ENCODE data around the gene TBC1D1.

TBC1D1 gene

DNA sequence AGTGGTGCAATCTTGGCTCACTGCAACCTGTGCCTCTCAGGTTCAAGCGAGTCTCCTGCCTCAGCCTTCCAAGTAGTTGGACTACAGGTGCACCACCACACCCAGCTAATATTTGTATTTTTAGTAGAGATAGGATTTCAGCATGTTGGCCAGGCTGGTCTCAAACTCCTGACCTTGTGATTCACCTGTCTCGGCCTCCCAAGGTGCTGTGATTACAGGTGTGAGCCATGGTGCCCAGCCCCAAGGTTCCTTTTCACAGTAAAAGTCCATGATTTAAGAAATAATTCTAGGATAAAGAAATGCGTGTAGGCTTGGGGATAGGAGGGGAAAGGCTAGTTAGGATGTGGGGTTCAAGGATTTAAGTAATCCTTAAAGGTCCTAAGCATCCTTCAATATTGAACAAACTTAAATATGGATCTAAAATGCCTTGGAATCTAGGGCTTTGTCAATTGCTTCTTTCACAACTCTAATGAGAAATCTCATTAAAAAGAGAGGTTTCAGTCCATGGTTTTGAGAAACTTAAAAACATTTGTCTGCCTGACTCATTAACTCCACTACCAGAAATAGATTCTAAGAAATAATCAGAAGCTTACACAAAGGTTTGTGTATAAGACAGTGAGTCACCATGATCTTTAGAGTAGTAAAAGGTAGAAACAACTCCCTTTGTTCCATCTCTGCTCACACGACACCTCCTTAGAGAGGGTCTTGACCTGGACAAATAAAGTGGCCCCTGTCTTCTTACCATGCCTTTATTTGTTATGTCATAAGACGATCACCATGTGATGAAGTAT is 272.5 kb downstream of the TBC1D1 start:
- no peak for DNase-seq (ENCODE audit: insufficient read length, low spot score)
- no peak for FAIRE-seq
- TF ChIP-seq POLR2A (IDR thresholded peaks at IDR 0.05; ENCODE audit: low read depth, low read length) = no peak

DNA sequence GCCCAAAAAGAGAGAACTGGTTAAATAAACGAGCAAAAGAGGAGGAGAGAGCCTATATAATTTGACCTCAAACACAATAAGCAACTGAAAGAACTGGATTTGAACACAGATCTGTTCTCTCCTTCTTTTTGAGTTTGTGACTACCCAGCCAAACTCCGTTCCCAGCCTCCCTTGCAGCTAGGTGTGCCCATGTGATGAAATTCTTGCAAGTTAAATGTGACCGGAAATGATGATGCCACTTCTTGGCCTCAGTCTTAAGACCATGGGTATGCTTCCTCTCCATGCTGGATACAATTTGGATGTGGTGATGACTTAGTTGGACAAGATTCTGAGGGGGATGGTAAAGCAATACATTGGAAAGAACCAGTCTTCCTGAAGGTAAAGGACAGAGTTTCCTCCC is 273.5 kb downstream of the TBC1D1 start:
- FAIRE-seq = no peak
- TF ChIP-seq POLR2A (IDR thresholded peaks at IDR 0.05; ENCODE audit: low read depth, low read length) = no peak
- DNase-seq (ENCODE audit: insufficient read length, low spot score) = no peak

DNA sequence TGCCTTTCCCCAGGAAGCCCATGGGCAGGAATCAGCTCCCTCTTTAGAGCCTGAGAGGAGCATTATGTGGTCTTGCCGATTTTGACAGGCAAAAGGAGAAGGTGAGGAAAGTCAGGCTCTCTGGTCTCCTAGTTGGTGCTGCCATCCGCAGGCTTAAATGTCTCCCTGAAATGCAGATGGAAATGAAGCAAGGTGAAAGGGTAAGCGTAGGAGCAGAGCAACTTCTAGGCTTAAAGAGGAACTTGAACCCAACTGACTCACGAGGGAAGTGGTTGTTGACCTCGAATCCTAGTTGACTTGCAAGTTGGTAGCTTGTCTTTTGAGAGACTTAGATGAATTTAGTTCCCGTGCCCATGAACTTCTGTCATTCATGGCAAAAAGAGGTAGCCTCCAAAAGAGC is 275.2 kb downstream of the TBC1D1 start:
- TF ChIP-seq POLR2A (IDR thresholded peaks at IDR 0.05; ENCODE audit: low read depth, low read length) = no peak
- DNase-seq (ENCODE audit: insufficient read length, low spot score) = no peak
- no peak for FAIRE-seq

DNA sequence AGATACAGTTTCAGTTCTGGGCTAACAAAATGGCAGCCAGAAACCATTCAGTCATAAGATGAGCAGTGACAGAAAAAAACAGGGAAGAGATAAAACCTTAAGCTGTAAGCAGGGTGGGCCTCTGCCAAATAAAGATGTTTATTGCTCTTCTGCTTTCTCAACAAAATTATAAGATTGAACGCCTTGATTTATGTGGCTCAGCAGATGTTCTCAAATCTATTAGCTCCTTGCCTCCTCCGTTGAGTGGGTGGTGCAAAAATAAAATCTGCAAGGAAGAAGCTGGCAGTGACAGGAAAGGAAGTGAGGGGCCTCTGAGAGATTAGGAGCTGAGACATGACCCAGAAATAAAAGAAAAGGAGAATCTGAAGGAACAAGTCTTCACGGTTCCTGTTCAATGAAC is 275.9 kb downstream of the TBC1D1 start:
- no peak for TF ChIP-seq POLR2A (IDR thresholded peaks at IDR 0.05; ENCODE audit: low read depth, low read length)
- no peak for DNase-seq (ENCODE audit: insufficient read length, low spot score)
- FAIRE-seq = no peak

DNA sequence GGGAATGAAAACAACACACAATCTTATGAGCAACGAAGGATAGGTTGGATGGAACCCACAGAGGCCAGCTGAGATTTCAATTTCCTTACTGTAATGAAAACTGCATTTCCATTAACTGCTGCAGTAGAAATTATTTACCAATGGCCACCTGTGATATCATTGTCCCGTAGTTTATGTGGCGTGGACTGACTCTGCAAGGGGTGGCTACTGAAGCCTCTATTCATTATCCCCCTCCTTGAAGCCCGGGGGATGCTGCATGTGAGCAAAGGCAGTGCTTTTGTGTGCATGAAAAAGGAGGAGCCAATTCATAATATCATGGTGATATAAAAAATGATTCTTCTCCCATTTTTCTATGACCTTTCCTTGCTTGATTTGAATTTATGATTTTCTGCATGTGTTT is 277.1 kb downstream of the TBC1D1 start:
- TF ChIP-seq POLR2A (IDR thresholded peaks at IDR 0.05; ENCODE audit: low read depth, low read length) = no peak
- DNase-seq (ENCODE audit: insufficient read length, low spot score) = no peak
- FAIRE-seq = no peak

DNA sequence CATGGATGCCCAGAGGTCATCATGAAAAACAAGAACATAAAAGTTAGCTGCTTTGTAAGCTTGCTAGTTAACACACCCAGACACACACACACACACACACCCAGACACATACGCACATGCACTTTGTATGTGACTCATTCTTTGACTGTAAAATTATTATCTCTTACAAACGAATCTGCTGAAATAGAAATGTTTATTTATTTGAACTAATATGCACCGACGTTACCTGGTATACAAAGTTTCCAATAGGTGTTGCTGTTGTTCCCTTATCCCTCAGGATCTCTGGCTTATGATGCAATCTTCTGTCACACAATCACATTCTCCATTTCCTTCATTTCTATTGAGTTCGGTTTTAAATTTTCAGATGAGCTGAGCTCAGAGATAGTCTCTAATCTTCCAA is 278.6 kb downstream of the TBC1D1 start:
- TF ChIP-seq POLR2A (IDR thresholded peaks at IDR 0.05; ENCODE audit: low read depth, low read length) = no peak
- no peak for FAIRE-seq
- no peak for DNase-seq (ENCODE audit: insufficient read length, low spot score)

DNA sequence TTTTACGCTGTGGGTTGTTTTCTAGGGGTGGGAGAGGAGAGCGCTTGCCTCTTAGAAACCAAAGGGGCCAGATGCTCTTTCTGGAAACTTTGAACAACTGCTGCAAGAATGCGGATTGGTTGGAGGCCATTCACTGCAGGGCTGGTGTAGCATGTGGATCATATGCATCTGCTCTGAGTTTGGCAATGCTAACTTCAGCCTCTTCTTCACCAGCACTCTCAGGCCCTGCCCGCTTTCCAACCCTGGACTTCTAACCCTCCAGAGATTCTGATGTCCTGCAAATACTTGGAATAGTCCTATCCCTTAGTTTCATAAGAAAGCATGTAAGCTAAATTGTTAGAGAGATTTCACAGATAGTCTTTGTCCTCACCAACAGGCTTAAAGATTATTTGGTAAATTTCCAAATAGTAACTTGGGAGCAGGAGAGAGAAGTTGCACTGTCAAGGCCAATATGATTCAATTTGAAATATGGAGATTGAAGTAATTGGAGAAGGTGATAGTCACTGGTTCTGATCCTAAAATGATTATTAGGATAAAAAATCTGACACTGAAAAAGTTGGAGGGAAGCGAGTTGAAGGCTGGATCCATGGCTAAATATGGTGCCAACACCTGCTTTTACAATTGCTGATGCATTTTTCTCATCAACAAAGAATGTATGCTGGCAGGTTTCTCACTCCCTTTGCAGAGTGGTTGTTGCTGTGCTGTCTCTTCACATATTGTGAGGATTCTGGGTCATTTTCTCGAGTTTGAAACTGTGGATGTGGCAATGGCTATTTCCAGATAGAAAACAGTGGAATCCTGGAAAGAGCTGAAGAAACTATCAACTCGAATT is 279.7 kb downstream of the TBC1D1 start:
- no peak for TF ChIP-seq POLR2A (IDR thresholded peaks at IDR 0.05; ENCODE audit: low read depth, low read length)
- no peak for FAIRE-seq
- DNase-seq (ENCODE audit: insufficient read length, low spot score) = no peak

DNA sequence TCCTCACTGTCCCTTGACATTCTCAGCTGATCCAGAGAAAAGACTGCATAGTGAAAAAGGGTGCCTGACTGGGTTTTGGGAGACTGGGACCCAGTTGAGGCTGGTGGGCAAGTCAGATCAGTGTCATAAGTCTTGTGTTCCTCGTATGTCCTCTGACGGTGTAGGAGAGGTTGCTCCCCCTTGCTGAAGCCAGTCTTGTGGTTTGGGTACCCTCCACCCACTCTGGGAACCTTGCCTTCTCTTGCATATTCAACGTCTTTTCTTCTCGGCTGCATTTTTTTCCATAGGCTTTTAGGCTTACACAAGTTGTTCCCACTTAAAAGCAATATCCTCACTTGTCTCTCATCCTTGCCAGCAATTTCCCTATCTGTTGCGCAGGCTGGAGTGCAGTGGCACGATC is 281.2 kb downstream of the TBC1D1 start:
- FAIRE-seq = no peak
- DNase-seq (ENCODE audit: insufficient read length, low spot score) = no peak
- no peak for TF ChIP-seq POLR2A (IDR thresholded peaks at IDR 0.05; ENCODE audit: low read depth, low read length)

DNA sequence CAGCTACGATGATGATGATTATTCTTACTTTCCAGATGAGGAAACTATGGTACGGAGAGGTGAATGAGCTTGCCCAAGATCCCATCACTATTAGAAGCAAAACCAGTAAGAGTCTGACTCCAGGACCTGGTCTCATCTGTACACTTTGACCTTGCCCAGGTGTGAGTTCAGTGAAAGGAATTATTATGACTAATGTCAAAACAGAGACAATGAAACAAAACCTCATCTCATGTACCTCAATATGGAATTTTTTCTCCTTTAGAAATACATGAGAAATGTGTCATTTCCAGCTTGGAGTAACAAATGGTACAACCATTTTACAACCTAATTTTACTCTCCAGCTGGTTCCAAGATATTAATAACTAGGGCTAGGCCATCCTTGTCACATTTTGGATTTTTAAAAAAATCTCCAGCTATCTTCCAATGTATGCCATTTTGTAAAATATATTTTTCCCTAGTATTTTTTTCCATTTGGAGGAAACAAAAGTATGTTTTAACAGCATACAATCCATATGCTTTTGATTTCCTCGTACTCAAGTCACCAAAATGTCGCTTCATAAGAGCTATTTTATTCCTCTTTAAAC is 283.1 kb downstream of the TBC1D1 start:
- TF ChIP-seq POLR2A (IDR thresholded peaks at IDR 0.05; ENCODE audit: low read depth, low read length) = no peak
- DNase-seq (ENCODE audit: insufficient read length, low spot score) = no peak
- FAIRE-seq = no peak

DNA sequence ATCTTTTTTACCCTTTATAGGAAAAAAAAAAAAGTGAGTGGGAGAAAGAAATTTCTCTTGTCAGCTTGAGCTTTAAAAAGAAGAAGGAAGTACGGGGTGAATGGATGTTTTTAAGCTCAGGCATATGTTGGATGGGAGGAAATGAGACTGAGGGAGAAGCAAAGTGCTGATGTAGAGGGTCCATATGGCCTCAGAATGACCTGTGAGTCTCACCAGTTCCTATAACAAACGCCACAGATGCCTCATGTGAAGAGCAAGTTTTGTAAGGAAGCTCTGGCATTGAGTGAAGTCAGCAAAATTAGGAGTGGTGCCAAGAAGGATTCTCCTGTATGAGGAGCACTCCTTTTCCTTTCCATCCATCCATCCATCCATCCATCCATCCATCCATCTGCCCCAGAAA is 283.9 kb downstream of the TBC1D1 start:
- FAIRE-seq = no peak
- TF ChIP-seq POLR2A (IDR thresholded peaks at IDR 0.05; ENCODE audit: low read depth, low read length) = no peak
- no peak for DNase-seq (ENCODE audit: insufficient read length, low spot score)

DNA sequence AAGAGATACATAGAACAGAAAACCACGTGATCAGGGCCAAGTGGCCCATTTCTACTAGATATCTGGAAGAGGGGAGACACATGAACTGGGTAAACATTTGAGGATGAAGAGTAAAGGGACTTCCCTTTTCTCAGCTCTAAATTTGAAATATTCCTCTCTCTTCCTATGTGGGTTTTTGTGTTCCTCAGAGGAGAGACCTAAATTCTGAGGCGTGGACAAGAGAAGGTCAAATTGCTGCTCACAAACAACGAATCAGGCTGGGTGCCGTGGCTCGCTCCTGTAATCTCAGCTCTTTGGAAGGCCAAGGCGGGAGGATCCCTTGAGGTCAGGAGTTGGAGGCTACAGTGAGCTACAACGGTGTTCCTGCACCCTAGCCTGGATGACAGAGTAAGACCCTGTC is 285.3 kb downstream of the TBC1D1 start:
- FAIRE-seq = no peak
- DNase-seq (ENCODE audit: insufficient read length, low spot score) = no peak

DNA sequence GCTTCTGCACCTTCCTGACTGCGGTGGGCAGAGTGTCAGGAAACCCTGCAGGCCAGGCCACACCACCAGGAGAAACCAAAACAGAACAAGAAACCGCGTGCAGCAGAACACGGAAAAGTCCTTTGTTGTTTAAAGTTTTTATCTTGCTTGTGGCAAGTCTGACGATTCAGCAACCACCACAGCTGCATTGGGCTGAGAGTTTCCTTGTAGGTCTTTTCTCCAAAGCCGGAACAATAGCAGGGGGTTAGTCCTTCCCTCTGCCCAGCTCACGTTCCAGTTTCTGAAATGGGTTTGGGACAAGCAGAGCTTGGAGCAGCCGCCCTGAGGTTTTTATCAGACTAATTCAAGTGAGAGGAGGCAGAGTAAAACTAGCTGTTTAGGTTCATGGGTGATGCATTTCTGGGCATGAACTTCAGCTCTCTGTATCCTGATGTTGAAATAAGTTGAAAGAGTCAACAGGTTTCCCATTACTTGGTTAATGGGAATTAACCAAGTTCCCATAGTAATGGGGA is 286.2 kb downstream of the TBC1D1 start:
- FAIRE-seq (no peak), DNase-seq (ENCODE audit: insufficient read length, low spot score) (no peak)
- no peak for TF ChIP-seq POLR2A (IDR thresholded peaks at IDR 0.05; ENCODE audit: low read depth, low read length)

More for the DNA sequence above, 285.3 kb downstream of the TBC1D1 start:
- no peak for TF ChIP-seq POLR2A (IDR thresholded peaks at IDR 0.05; ENCODE audit: low read depth, low read length)

DNA sequence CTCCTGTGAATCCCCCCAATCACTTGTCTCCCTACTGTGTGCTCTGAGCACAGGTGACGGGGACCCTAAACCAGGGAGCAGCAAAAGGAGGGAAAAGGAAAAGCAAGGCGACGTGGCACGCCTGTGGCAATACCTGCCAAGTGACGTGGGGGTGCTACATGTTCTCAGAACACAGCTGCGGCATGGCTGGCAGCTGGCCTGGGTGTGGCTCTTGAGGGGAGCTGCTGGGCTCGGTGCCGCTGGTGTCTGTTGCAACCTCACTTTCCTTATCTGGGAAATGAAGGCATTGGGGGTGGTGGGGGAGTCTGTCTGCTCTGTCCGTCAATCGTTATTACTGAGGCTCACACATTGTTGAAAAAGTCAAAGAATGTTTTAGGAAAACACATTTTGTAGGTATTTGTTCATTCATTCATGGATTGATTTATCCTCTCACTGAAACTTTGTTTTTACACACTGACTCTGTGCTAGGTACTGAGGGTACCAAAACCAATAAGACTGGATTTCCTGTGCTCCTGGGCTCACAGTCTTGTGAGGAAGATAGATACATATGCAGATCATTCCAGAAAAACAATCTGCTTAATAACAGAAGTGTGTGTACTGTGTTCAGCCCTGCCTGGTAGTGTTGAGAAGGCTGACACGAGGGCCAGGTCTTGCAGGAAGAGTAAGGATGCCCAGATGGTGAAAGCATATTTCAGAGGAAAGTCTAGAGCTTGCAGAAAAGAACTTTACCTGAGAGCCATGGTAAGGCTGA is 286.9 kb downstream of the TBC1D1 start:
- DNase-seq (ENCODE audit: insufficient read length, low spot score) = no peak
- no peak for TF ChIP-seq POLR2A (IDR thresholded peaks at IDR 0.05; ENCODE audit: low read depth, low read length)
- no peak for FAIRE-seq
